Esophagus muscularis mucosa (tissue), 4 donors: ENCODE measurements around the gene TGFB1I1.

Experiments
- EP300 ChIP-seq: sonication (generic); formaldehyde crosslinking; IDR thresholded peaks from one replicate; pipeline ENCODE4 v1.6.1; 2017; ENCODE audit warnings: antibody characterized with exemption
- POLR2AphosphoS5 ChIP-seq, 2 donors: sonication (generic); formaldehyde crosslinking; IDR thresholded peaks; one replicate each; pipeline ENCODE4 v1.6.1; 2017; ENCODE audit warnings: antibody characterized with exemption in 2 of 2
- TF ChIP-seq, protein P1 (sequence below), 3 experiments: fragments of 200-600 bp in 2 of 3; fragments of 450-650 bp in 1 of 3; sonication (generic) in 2 of 3; IDR thresholded peaks; one replicate each; pipeline ENCODE4 v1.5.1; 2017 to 2019; ENCODE audit warnings: antibody characterized with exemption in 3 of 3, mild to moderate bottlenecking in 2 of 3, moderate library complexity in 1 of 3

DNA sequence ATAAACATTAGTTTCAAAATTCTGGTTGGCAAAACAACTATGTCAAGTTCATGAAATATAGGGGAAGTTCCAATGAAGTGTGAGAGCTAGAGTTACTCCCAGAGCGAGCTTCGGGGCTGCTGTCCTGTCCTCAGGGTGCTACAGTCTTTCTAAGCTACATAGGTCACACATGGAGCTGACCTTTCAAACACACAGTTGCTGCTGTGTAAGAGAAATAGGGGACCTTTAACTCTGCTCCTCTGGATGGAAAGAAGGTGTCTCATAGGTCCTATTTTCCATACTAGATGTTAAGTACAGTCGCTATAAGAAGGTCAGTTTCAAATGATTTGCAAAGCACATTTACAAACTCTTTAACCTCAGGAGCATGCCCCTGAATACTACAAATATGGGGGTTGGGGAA lies 49.4 kb downstream of the TGFB1I1 start:
- TF ChIP-seq EP300 (no peak), POLR2AphosphoS5 (IDR thresholded peaks at IDR 0.05) (no peak)
- TF ChIP-seq, protein P1, sequence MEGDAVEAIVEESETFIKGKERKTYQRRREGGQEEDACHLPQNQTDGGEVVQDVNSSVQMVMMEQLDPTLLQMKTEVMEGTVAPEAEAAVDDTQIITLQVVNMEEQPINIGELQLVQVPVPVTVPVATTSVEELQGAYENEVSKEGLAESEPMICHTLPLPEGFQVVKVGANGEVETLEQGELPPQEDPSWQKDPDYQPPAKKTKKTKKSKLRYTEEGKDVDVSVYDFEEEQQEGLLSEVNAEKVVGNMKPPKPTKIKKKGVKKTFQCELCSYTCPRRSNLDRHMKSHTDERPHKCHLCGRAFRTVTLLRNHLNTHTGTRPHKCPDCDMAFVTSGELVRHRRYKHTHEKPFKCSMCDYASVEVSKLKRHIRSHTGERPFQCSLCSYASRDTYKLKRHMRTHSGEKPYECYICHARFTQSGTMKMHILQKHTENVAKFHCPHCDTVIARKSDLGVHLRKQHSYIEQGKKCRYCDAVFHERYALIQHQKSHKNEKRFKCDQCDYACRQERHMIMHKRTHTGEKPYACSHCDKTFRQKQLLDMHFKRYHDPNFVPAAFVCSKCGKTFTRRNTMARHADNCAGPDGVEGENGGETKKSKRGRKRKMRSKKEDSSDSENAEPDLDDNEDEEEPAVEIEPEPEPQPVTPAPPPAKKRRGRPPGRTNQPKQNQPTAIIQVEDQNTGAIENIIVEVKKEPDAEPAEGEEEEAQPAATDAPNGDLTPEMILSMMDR (IDR thresholded peaks at IDR 0.05), result no peak
